SK-N-SH treated with all-trans-retinoic acid at 6 μM for 48 hours (cell line): ENCODE measurements around the gene SGK1.

Experiments used
- ATAC-seq: fragments of 200-7000 bp; cut with Tn5 transposase; 3 replicates; pipeline ENCODE4 v1.9.1; 2020; ENCODE audit warnings: mild to moderate bottlenecking, moderate library complexity
- ARNTL ChIP-seq: fragments of 450-650 bp; formaldehyde crosslinking; IDR thresholded peaks from 2 replicates; pipeline ENCODE4 v1.5.0; 2020; ENCODE audit warnings: low read depth, mild to moderate bottlenecking, moderate library complexity, borderline replicate concordance
- BACH2 ChIP-seq: fragments of 250-450 bp; sonication (Bioruptor Pico); IDR thresholded peaks from 2 replicates; pipeline ENCODE4 v1.9.0; 2021; ENCODE audit warnings: mild to moderate bottlenecking, borderline replicate concordance
- CSDC2 ChIP-seq: fragments of 250-450 bp; sonication (Bioruptor Pico); IDR thresholded peaks from 2 replicates; pipeline ENCODE4 v1.5.0; 2020; ENCODE audit warnings: mild to moderate bottlenecking, moderate library complexity
- CSRNP3 ChIP-seq: fragments of 250-450 bp; sonication (Bioruptor Pico); IDR thresholded peaks from 2 replicates; pipeline ENCODE4 v1.5.1; 2021; ENCODE audit warnings: mild to moderate bottlenecking, moderate library complexity
- ESRRG ChIP-seq: fragments of 250-450 bp; sonication (Bioruptor Pico); IDR thresholded peaks from 2 replicates; pipeline ENCODE4 v1.6.1; 2021; ENCODE audit warnings: mild to moderate bottlenecking
- GLIS3 ChIP-seq: fragments of 250-450 bp; sonication (Bioruptor Pico); IDR thresholded peaks from 2 replicates; pipeline ENCODE4 v1.5.0; 2020; ENCODE audit warnings: mild to moderate bottlenecking, moderate library complexity
- ISL1 ChIP-seq: fragments of 250-450 bp; sonication (Bioruptor Pico); IDR thresholded peaks from 2 replicates; pipeline ENCODE4 v2.1.2; 2022; ENCODE audit warnings: mild to moderate bottlenecking, moderate library complexity
- OSR1 ChIP-seq: fragments of 250-450 bp; sonication (Bioruptor Pico); IDR thresholded peaks from 2 replicates; pipeline ENCODE4 v1.8.0; 2022; ENCODE audit warnings: moderate library complexity, mild to moderate bottlenecking, inconsistent platforms
- PATZ1 ChIP-seq: fragments of 250-450 bp; sonication (Bioruptor Pico); IDR thresholded peaks from 2 replicates; pipeline ENCODE4 v1.8.0; 2020; ENCODE audit warnings: mild to moderate bottlenecking, moderate library complexity, borderline replicate concordance
- POU6F1 ChIP-seq: fragments of 250-450 bp; sonication (Bioruptor Pico); IDR thresholded peaks from 2 replicates; pipeline ENCODE4 v1.8.0; 2021; ENCODE audit warnings: low read depth, mild to moderate bottlenecking, moderate library complexity, borderline replicate concordance
- PPARA ChIP-seq: fragments of 250-450 bp; sonication (Bioruptor Pico); IDR thresholded peaks from 2 replicates; pipeline ENCODE4 v1.5.0; 2020; ENCODE audit warnings: mild to moderate bottlenecking, borderline replicate concordance
- RARB ChIP-seq: fragments of 250-450 bp; sonication (Bioruptor Pico); IDR thresholded peaks from 2 replicates; pipeline ENCODE4 v1.8.0; 2021; ENCODE audit warnings: mild to moderate bottlenecking, moderate library complexity
- SNAI2 ChIP-seq: fragments of 250-450 bp; sonication (Bioruptor Pico); IDR thresholded peaks from 2 replicates; pipeline ENCODE4 v1.5.0; 2020; ENCODE audit warnings: mild to moderate bottlenecking, moderate library complexity
- TCF4 ChIP-seq: fragments of 250-450 bp; sonication (Bioruptor Pico); IDR thresholded peaks from 2 replicates; pipeline ENCODE4 v1.8.0; 2021; ENCODE audit warnings: mild to moderate bottlenecking, moderate library complexity, borderline replicate concordance
- TOX ChIP-seq: fragments of 250-450 bp; sonication (Bioruptor Pico); IDR thresholded peaks from 2 replicates; pipeline ENCODE4 v1.8.0; 2021; ENCODE audit warnings: mild to moderate bottlenecking, moderate library complexity, borderline replicate concordance
- TSHZ2 ChIP-seq: fragments of 250-450 bp; sonication (Bioruptor Pico); IDR thresholded peaks from 2 replicates; pipeline ENCODE4 v1.5.0; 2020; ENCODE audit warnings: mild to moderate bottlenecking, moderate library complexity
- ZC3H10 ChIP-seq: fragments of 250-450 bp; sonication (Bioruptor Pico); IDR thresholded peaks from 2 replicates; pipeline ENCODE4 v1.5.1; 2021; ENCODE audit warnings: mild to moderate bottlenecking, moderate library complexity
- ZFP30 ChIP-seq: fragments of 450-650 bp; formaldehyde crosslinking; IDR thresholded peaks from 2 replicates; pipeline ENCODE4 v1.5.0; 2022; ENCODE audit warnings: mild to moderate bottlenecking, moderate library complexity
- ZNF565 ChIP-seq: fragments of 450-650 bp; formaldehyde crosslinking; conservative IDR thresholded peaks from 2 replicates; pipeline ENCODE4 v1.5.0; 2020; ENCODE audit warnings: low read depth, mild to moderate bottlenecking, moderate library complexity
- ZNF70 ChIP-seq: fragments of 450-650 bp; formaldehyde crosslinking; IDR thresholded peaks from 2 replicates; pipeline ENCODE4 v1.5.0; 2020; ENCODE audit warnings: mild to moderate bottlenecking, moderate library complexity
- TF ChIP-seq, protein P1 (sequence below): fragments of 250-450 bp; sonication (Bioruptor Pico); IDR thresholded peaks from 2 replicates; pipeline ENCODE4 v1.5.1; 2020; ENCODE audit warnings: low read depth, mild to moderate bottlenecking, moderate library complexity

Gene SGK1

GRCh38 chr6:134245041-134245440 is 72.9 kb downstream of the SGK1 start:
- TF ChIP-seq RARB (CRISPR knock-in tag) (no peak), PATZ1 (CRISPR knock-in tag) (no peak), ISL1 (CRISPR knock-in tag) (no peak), TOX (CRISPR knock-in tag) (no peak), POU6F1 (no peak), CSRNP3 (CRISPR knock-in tag) (no peak), CSDC2 (CRISPR knock-in tag) (no peak), BACH2 (CRISPR knock-in tag) (no peak), ESRRG (CRISPR knock-in tag) (no peak), ARNTL (CRISPR knock-in tag) (no peak), PPARA (CRISPR knock-in tag) (no peak), ZNF70 (CRISPR knock-in tag) (no peak), GLIS3 (CRISPR knock-in tag) (no peak), ZNF565 (CRISPR knock-in tag) (no peak)
- ATAC-seq, result no peak; the same call in 2 of the 3 replicates

GRCh38 chr6:134240665-134241431 is 77.1 kb downstream of the SGK1 start:
- no peak for ATAC-seq
- TF ChIP-seq TSHZ2 (CRISPR knock-in tag), result no peak
- no peak for TF ChIP-seq CSDC2 (CRISPR knock-in tag)
- no peak for TF ChIP-seq ARNTL (CRISPR knock-in tag)
- no peak for TF ChIP-seq ESRRG (CRISPR knock-in tag)
- TF ChIP-seq PPARA (CRISPR knock-in tag), result no peak
- TF ChIP-seq ISL1 (CRISPR knock-in tag), result no peak
- no peak for TF ChIP-seq OSR1 (CRISPR knock-in tag)
- TF ChIP-seq SNAI2 (CRISPR knock-in tag), result no peak
- no peak for TF ChIP-seq PATZ1 (CRISPR knock-in tag)
- TF ChIP-seq TCF4 (CRISPR knock-in tag), result no peak
- TF ChIP-seq, protein P1, sequence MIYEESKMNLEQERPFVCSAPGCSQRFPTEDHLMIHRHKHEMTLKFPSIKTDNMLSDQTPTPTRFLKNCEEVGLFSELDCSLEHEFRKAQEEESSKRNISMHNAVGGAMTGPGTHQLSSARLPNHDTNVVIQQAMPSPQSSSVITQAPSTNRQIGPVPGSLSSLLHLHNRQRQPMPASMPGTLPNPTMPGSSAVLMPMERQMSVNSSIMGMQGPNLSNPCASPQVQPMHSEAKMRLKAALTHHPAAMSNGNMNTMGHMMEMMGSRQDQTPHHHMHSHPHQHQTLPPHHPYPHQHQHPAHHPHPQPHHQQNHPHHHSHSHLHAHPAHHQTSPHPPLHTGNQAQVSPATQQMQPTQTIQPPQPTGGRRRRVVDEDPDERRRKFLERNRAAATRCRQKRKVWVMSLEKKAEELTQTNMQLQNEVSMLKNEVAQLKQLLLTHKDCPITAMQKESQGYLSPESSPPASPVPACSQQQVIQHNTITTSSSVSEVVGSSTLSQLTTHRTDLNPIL (CRISPR knock-in tag), result no peak
- TF ChIP-seq ZFP30 (CRISPR knock-in tag), result no peak
- TF ChIP-seq RARB (CRISPR knock-in tag), result no peak
- TF ChIP-seq ZC3H10 (CRISPR knock-in tag), result no peak
